Right lobe of liver (tissue), 6 donors: ENCODE measurements around the gene BST2. TPM values are rescaled to one million over a fixed set of nuclear protein-coding genes. Genes with fewer than 3 reads are reported as not detected.

ENCODE experiments used
- ATAC-seq, 4 donors: fragments of 200-7000 bp; cut with Tn5 transposase; one replicate each; pipeline ENCODE4 v1.9.1; 2020; ENCODE audit warnings: mild to moderate bottlenecking in 4 of 4, moderate library complexity in 4 of 4
- DNase-seq, 3 donors: peaks; one replicate each; pipeline ENCODE4 v3.0.0-alpha.2; 2020
- H3K27ac ChIP-seq, 3 donors: fragments of 200-600 bp; one replicate each; pipeline ENCODE4 v1.8.0; 2022
- H3K27me3 ChIP-seq, 2 donors: fragments of 200-600 bp; one replicate each; pipeline ENCODE4 v1.8.0; 2022
- H3K36me3 ChIP-seq, 4 donors: fragments of 200-600 bp; sonication (generic) in 1 of 4; one replicate each; pipeline versions ENCODE4 v1.5.1 to v1.8.0; 2017 to 2022; ENCODE audit warnings: control low read depth in 1 of 4
- H3K4me1 ChIP-seq, 4 donors: fragments of 200-600 bp; sonication (generic) in 1 of 4; one replicate each; pipeline versions ENCODE4 v1.5.1 to v1.8.0; 2017 to 2022; ENCODE audit warnings: control low read depth in 1 of 4
- H3K4me3 ChIP-seq, 3 donors: fragments of 200-600 bp; one replicate each; pipeline ENCODE4 v1.8.0; 2022
- H3K9me3 ChIP-seq, 4 donors: fragments of 200-600 bp; sonication (generic) in 1 of 4; one replicate each; pipeline versions ENCODE4 v1.5.1 to v1.8.0; 2017 to 2022; ENCODE audit warnings: control low read depth in 1 of 4
- POLR2A ChIP-seq: fragments of 450-650 bp; IDR thresholded peaks from one replicate; pipeline ENCODE4 v1.6.1; 2017; ENCODE audit warnings: antibody characterized with exemption, mild to moderate bottlenecking
- whole genome bisulfite sequencing: methylation state at CpG from one replicate; pipeline ENCODE4 v1.1.6; 2018; ENCODE audit warnings: low coverage, low lambda C conversion rate; ENCODE audit not compliant: insufficient coverage; ENCODE audit errors: missing lambda C conversion rate; 5-methylcytosine and 5-hydroxymethylcytosine counted together
- intact Hi-C, 2 donors: fragments of 100-400 bp; cut with DNase I; formaldehyde crosslinking; loops; one replicate each; pipeline versions ENCODE4 v1.11.2 to v1.14.1; 2022
- long read RNA-seq: library from polyadenylated mRNA; unstranded; transcript quantifications from one replicate; pipeline ENCODE4 v2.0.0, GENCODE V29; 2019
- total RNA-seq, 6 experiments: library from RNA; depleted of rRNA in 2 of 6; stranded (reverse); fragments of >200 nt in 2 of 6; fragmentation: NEBNext Ultra II Directional in 3 of 6; extraction: Animal tissue kit (Norgen Biotek cat#: 25700) in 3 of 6; gene quantifications; one replicate each; pipeline versions ENCODE4 v1.1.0 to v1.2.4, GENCODE V29; 2016 to 2023
- TF ChIP-seq, protein P1 (sequence below), 4 donors: fragments of 200-600 bp in 3 of 4; fragments of 450-650 bp in 1 of 4; IDR thresholded peaks; one replicate each; pipeline versions ENCODE4 v1.5.1 to v1.8.0; 2016 to 2022; ENCODE audit warnings: antibody characterized with exemption in 4 of 4, mild to moderate bottlenecking in 2 of 4
- donor health status: DM: no; HTN: yes; CAD: no.
- donor health status: DM: no; HTN: no; CAD: no.
- donor health status: DM: no; HTN: no; CAD: no.
- donor health status: DM: no; HTN: yes; CAD: no.
- donor health status: DM: no; HTN: yes; CAD: no.

BST2 gene, protein sequence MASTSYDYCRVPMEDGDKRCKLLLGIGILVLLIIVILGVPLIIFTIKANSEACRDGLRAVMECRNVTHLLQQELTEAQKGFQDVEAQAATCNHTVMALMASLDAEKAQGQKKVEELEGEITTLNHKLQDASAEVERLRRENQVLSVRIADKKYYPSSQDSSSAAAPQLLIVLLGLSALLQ
- 100 to 1,000 TPM in 3 of 6 experiments, 10 to 100 TPM in 3; 78.2 to 157 (median 96.2) TPM for total RNA-seq
- long read RNA-seq, transcript BST2-201 (5 exons, 1,019 nt), result major isoform, 46 of 55 reads
- long read RNA-seq, partial matches to known transcripts, result 4 of 55 reads
- long read RNA-seq, other reads (novel, unspliced or antisense), result 5 of 55 reads

DNA sequence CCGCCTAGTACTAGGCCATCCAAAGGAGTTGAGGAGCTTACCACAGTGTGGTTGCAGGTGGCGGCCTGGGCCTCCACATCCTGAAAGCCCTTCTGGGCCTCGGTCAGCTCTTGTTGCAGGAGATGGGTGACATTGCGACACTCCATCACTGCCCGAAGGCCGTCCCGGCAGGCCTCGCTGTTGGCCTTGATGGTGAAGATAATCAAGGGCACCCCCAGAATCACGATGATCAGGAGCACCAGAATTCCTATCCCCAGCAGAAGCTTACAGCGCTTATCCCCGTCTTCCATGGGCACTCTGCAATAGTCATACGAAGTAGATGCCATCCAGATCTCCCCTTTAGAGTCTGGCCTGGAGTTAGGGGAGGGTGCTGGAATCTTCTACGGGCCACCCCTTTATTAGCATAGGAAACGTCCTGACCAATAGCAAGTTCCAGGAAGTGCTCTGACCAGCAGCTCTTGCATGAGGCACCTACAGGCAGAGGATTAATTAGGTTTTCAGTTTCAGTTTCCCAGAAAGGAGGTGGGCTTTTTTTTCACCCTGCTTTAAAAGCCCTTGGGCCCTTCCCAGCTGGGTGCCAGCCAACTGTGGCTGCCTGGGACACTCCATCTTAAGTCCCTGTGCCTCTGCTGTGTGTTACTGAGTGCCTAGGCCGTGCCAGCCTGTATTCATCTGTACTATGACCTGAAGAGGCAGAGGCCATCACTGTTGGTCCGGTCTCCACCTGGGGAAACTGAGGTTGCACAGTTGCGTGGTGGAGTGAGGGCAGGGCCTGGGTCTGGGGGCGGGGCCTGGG is at the start of gene BST2:
Gene BST2 (minus strand): TSS at position 381 of the 796 bp plus-strand sequence. CDS start 55 bp downstream, at position 326.
- Histone ChIP-seq H3K27me3 (no peaks in the 10 kb centered on the region), H3K4me3 (peak within 1 kb of the TSS; percentile 51 to 62 (median 54)), H3K36me3 (peaks cover 0 to 4% (median 0%) of the 10 kb centered on the region in 4 donors), H3K9me3 (no peaks in the 10 kb centered on the region), H3K4me1 (peaks cover 0 to 9% (median 0%) of the 10 kb centered on the region in 4 donors), H3K27ac (peak within 1 kb of the TSS; percentile 71 to 95 (median 92))
- TF ChIP-seq, protein P1, sequence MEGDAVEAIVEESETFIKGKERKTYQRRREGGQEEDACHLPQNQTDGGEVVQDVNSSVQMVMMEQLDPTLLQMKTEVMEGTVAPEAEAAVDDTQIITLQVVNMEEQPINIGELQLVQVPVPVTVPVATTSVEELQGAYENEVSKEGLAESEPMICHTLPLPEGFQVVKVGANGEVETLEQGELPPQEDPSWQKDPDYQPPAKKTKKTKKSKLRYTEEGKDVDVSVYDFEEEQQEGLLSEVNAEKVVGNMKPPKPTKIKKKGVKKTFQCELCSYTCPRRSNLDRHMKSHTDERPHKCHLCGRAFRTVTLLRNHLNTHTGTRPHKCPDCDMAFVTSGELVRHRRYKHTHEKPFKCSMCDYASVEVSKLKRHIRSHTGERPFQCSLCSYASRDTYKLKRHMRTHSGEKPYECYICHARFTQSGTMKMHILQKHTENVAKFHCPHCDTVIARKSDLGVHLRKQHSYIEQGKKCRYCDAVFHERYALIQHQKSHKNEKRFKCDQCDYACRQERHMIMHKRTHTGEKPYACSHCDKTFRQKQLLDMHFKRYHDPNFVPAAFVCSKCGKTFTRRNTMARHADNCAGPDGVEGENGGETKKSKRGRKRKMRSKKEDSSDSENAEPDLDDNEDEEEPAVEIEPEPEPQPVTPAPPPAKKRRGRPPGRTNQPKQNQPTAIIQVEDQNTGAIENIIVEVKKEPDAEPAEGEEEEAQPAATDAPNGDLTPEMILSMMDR (IDR thresholded peaks at IDR 0.05), result no peak
- peak; percentile 62 for TF ChIP-seq POLR2A
- intact Hi-C loops, result no loop called here
- 0% methylated on average over 5 of the region's 18 CpGs for whole genome bisulfite sequencing
- DNase-seq, result peak; percentile 68 to 83 (median 77)
- ATAC-seq, result peak; percentile 87 to 94 (median 93)

DNA sequence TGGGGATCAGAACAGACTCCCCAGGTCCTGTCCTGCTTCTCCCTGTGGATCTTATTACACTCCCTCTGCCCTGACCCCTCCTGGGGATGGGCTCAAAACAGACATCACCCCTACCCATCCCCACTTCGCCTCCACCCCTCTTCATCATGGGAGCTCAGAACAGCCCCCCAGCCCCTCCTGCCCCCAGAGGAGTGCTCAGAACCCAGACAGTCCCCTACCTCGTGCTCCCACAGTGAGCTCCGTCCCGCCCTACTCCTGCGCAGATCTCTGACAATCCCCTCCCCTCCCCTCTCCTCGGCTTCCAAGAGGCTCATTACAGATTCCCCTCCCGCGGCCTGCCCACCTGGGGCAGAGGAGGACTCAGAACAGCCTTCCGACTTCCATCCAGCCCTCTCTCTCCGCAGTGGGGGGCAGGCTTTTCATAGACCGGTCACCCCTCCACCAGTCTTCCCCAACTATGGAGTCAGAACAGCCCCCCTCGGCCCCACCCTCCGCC is 49.2 kb upstream of the BST2 start:
- Histone ChIP-seq H3K36me3 (no peaks in the 10 kb centered on the region), H3K9me3 (no peaks in the 10 kb centered on the region), H3K4me1 (no peaks in the 10 kb centered on the region), H3K4me3 (no peak overlapping the region), H3K27me3 (peaks cover 0 to 15% of the 10 kb centered on the region in 2 donors), H3K27ac (no peak overlapping the region)
- WGBS, result 10% methylated on average over 12 of the region's 13 CpGs
- TF ChIP-seq POLR2A, result no peak
- TF ChIP-seq, protein P1 (IDR thresholded peaks at IDR 0.05), result no peak
- no peak for DNase-seq
- ATAC-seq, result peak in 1 of 4 donors; percentile 10
- intact Hi-C loops, result loop anchor here (10.0 kb wide), 2 partner anchors 60 to 110 kb away; partner anchors contain the start of gene CCDC194 (in 1 of the 2)

DNA sequence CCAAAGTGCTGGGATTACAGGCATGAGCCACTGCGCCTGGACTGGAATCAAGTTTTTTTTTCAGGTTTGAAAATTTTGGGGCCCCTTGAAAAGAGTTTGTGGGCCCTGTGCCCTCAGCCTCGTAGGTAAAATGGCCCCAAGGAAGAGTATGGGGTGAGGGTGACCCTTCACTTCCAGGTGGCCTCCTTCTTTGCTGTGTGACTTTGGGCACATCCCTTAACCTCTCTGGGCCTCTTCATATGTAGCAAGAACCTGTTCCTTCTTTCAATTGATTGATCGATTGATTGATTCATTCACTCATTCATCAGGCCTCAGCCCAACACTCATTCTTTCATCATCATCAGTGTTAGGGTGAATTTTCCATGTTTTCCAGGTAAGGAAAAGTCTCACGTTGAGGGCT is 46.4 kb upstream of the BST2 start:
- no peaks in the 10 kb centered on the region for H3K9me3 ChIP-seq
- peaks cover 0 to 15% of the 10 kb centered on the region in 2 donors for H3K27me3 ChIP-seq
- no peak overlapping the region for H3K27ac ChIP-seq
- no peak for ATAC-seq
- WGBS, result 73% methylated on average over 4 of the region's 4 CpGs
- peaks cover 0 to 6% (median 0%) of the 10 kb centered on the region in 4 donors for H3K4me1 ChIP-seq
- H3K36me3 ChIP-seq, result no peaks in the 10 kb centered on the region
- no peak for DNase-seq
- H3K4me3 ChIP-seq, result no peak overlapping the region
- intact Hi-C loops, result loop anchor here (10.0 kb wide), 2 partner anchors 57 to 107 kb away; partner anchors contain the start of gene CCDC194 (in 1 of the 2)
- no peak for TF ChIP-seq POLR2A
- TF ChIP-seq, protein P1 (IDR thresholded peaks at IDR 0.05), result no peak

DNA sequence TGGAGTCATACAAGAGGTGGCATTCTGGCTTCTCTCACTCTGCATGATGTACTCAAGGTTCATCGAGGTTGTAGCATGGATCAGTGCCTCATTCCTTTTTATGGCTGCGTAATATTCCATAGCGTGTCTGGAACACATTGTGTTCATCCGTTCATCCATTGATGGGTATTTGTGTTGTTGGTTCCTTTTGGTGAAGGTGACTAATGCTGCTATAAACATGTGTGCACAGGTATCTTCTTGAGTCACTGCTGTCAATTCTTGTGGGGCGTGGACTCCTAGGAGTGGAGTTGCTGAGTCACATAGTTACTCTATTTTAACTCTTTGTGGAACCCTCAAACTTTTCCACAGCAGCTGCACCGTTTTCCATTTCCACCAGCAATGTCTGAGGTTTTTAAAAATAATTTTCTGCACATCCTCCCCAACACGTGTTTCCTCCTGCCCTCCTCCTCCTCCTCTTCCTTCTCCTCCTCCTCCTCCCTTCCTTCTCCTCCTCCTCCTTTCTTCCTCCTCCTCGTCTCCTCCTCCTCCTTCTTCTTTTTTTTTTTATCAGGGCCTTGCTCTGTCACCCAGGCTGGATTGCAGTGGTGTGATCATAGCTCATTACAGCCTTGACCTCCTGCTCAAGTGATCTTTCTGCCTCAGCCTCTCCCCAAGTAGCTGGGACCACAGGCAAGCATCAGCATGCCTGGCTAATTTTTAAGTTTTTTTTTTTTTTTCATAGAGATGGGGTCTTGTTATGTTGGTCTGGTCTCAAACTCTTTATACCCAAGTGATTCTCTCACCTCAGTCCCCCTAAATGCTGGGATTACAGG is 45.0 kb upstream of the BST2 start:
- Histone ChIP-seq H3K4me1 (peaks cover 0 to 6% (median 0%) of the 10 kb centered on the region in 4 donors), H3K4me3 (no peak overlapping the region), H3K27me3 (peaks cover 0 to 3% of the 10 kb centered on the region in 2 donors), H3K9me3 (no peaks in the 10 kb centered on the region), H3K27ac (no peak overlapping the region), H3K36me3 (no peaks in the 10 kb centered on the region)
- DNase-seq (no peak), ATAC-seq (no peak)
- intact Hi-C loops, result loop anchor here (10.0 kb wide), 2 partner anchors 56 to 106 kb away; partner anchors contain the start of gene CCDC194 (in 1 of the 2)
- WGBS, result 48% methylated on average over 8 of the region's 8 CpGs
- no peak for TF ChIP-seq POLR2A
- TF ChIP-seq, protein P1 (IDR thresholded peaks at IDR 0.05), result no peak
